ENCODE measurements around the gene SLC9A1. TPM values are rescaled to one million over a fixed set of nuclear protein-coding genes. Genes with fewer than 3 reads are reported as not detected.

The SLC9A1 gene
- total RNA-seq, 4 donors from 2014 or later, result 18.1 to 28.1 (median 25.2) TPM

GRCh38 chr1:27098431-27099134 lies 56.3 kb downstream of the SLC9A1 start:
- H3K36me3 ChIP-seq, result peaks cover 19% of the 10 kb centered on the region
- H3K4me1 ChIP-seq, result peaks cover 40% of the 10 kb centered on the region
- no peaks in the 10 kb centered on the region for H3K27me3 ChIP-seq
- TF ChIP-seq EP300 (IDR thresholded peaks at IDR 0.05) (no peak), POLR2A (IDR thresholded peaks at IDR 0.05) (no peak)
- peak overlapping the region; percentile 79 for H3K27ac ChIP-seq
- no peaks in the 10 kb centered on the region for H3K9me3 ChIP-seq
- DNase-seq (ENCODE audit: low spot score in 2 of 2), result no peak
- 39% methylated on average over 10 of the region's 14 CpGs for WGBS
- no peak overlapping the region for H3K4me3 ChIP-seq

GRCh38 chr1:27097484-27097917 lies 57.4 kb downstream of the SLC9A1 start:
- Histone ChIP-seq H3K9me3 (no peaks in the 10 kb centered on the region), H3K27me3 (no peaks in the 10 kb centered on the region), H3K4me1 (peaks cover 36% of the 10 kb centered on the region), H3K27ac (peak overlapping the region; percentile 79), H3K4me3 (no peak overlapping the region), H3K36me3 (peaks cover 13% of the 10 kb centered on the region)
- WGBS, result 1% methylated on average over 5 of the region's 5 CpGs
- TF ChIP-seq POLR2A (IDR thresholded peaks at IDR 0.05) (no peak), EP300 (IDR thresholded peaks at IDR 0.05) (no peak), POLR2AphosphoS5 (IDR thresholded peaks at IDR 0.05) (peak in 1 of 3 donors; percentile 84)
- TF ChIP-seq, protein P1, sequence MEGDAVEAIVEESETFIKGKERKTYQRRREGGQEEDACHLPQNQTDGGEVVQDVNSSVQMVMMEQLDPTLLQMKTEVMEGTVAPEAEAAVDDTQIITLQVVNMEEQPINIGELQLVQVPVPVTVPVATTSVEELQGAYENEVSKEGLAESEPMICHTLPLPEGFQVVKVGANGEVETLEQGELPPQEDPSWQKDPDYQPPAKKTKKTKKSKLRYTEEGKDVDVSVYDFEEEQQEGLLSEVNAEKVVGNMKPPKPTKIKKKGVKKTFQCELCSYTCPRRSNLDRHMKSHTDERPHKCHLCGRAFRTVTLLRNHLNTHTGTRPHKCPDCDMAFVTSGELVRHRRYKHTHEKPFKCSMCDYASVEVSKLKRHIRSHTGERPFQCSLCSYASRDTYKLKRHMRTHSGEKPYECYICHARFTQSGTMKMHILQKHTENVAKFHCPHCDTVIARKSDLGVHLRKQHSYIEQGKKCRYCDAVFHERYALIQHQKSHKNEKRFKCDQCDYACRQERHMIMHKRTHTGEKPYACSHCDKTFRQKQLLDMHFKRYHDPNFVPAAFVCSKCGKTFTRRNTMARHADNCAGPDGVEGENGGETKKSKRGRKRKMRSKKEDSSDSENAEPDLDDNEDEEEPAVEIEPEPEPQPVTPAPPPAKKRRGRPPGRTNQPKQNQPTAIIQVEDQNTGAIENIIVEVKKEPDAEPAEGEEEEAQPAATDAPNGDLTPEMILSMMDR (IDR thresholded peaks at IDR 0.05), result peak; percentile 97 to 98
- peak; percentile 85 to 91 for DNase-seq (ENCODE audit: low spot score in 2 of 2)

DNA sequence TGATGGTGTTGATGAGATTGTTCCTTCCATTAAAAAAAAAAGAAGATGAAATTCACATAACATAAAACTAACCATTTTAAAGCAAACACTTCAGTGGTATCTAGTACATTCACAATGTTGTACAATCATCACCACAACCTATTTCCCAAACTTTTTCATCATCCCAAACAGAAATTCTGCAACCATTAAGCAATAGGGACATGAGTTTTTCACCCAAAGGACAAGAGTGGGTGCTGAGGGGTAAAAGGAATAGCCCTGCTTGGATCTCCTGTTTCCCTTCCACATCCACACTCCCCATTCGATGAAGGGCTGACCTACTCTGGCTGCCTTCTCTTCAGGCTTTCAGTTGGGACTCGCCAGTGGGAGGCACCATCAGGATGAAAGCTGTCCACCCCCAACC lies 59.3 kb downstream of the SLC9A1 start:
- Histone ChIP-seq H3K27me3 (no peaks in the 10 kb centered on the region), H3K4me3 (no peak overlapping the region), H3K27ac (no peak overlapping the region), H3K4me1 (peaks cover 33% of the 10 kb centered on the region), H3K9me3 (no peaks in the 10 kb centered on the region), H3K36me3 (no peaks in the 10 kb centered on the region)
- DNase-seq (ENCODE audit: low spot score in 2 of 2), result no peak
- TF ChIP-seq POLR2A (IDR thresholded peaks at IDR 0.05) (no peak), EP300 (IDR thresholded peaks at IDR 0.05) (no peak), POLR2AphosphoS5 (IDR thresholded peaks at IDR 0.05) (no peak)
- TF ChIP-seq, protein P1 (IDR thresholded peaks at IDR 0.05), result no peak
- WGBS, result 94% methylated on average over 2 of the region's 2 CpGs

GRCh38 chr1:27092888-27093287 lies 62.0 kb downstream of the SLC9A1 start:
- H3K36me3 ChIP-seq, result no peaks in the 10 kb centered on the region
- 88% methylated on average over 3 of the region's 3 CpGs for WGBS
- TF ChIP-seq POLR2AphosphoS5 (IDR thresholded peaks at IDR 0.05), result no peak

GRCh38 chr1:27090911-27091310 lies 64.0 kb downstream of the SLC9A1 start:
- Histone ChIP-seq H3K9me3 (no peaks in the 10 kb centered on the region), H3K4me1 (no peaks in the 10 kb centered on the region), H3K36me3 (no peaks in the 10 kb centered on the region), H3K27ac (no peak overlapping the region), H3K27me3 (no peaks in the 10 kb centered on the region), H3K4me3 (no peak overlapping the region)
- TF ChIP-seq POLR2AphosphoS5 (IDR thresholded peaks at IDR 0.05), result no peak
- no peak for TF ChIP-seq EP300 (IDR thresholded peaks at IDR 0.05)
- TF ChIP-seq, protein P1 (IDR thresholded peaks at IDR 0.05), result no peak
- no peak for TF ChIP-seq POLR2A (IDR thresholded peaks at IDR 0.05)
- no peak for DNase-seq (ENCODE audit: low spot score in 2 of 2)
- 82% methylated on average over 5 of the region's 5 CpGs for WGBS

More at GRCh38 chr1:27092888-27093287, 62.0 kb downstream of the SLC9A1 start:
- no peak overlapping the region for H3K27ac ChIP-seq
- no peak for DNase-seq (ENCODE audit: low spot score in 2 of 2)
- no peak overlapping the region for H3K4me3 ChIP-seq
- no peaks in the 10 kb centered on the region for H3K9me3 ChIP-seq
- no peaks in the 10 kb centered on the region for H3K27me3 ChIP-seq
- H3K4me1 ChIP-seq, result peaks cover 8% of the 10 kb centered on the region

DNA sequence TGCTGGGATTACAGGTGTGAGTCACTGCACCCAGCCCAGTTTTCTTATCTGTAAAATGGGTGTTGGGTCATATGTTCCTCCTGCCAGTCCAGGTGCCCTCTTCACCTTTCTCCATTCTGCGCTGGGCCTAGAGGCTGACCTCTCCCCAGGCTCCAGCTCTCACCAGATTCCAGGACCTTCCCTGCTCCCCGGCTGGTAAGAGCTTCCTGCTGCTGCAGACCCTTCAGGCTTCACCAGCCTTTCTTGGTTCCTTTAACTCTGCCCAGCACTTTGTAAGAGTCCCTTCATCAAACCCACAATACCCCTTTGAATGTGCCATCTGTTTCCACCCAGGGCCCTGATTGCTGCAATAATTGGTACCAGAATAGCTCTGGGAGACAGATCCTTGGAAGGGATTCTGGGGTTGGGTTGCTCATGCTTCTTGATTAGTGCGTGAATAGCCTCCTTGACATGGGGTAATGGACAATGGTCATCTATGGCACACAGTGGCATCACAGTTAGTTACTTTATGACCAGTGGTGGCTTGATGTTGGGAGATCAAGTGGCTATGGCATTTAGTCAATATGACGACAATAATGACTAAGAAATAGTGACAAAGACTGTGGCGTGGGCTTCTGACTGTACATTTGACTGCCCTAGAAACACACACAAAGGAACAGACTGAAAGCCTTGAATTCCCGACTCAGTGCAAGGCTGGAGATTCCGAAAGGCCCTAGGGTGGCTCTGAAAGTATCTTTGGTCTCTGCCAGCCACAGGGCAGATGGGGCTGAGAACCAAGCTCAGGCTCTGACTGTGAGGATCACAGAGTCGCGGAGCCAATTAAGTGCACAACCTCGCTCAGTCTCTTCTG lies 67.3 kb downstream of the SLC9A1 start:
- Histone ChIP-seq H3K36me3 (no peaks in the 10 kb centered on the region), H3K4me3 (no peak overlapping the region), H3K27ac (no peak overlapping the region), H3K4me1 (no peaks in the 10 kb centered on the region), H3K27me3 (no peaks in the 10 kb centered on the region), H3K9me3 (no peaks in the 10 kb centered on the region)
- WGBS, result 89% methylated on average over 10 of the region's 10 CpGs
- TF ChIP-seq POLR2AphosphoS5 (IDR thresholded peaks at IDR 0.05), result no peak
- DNase-seq (ENCODE audit: low spot score in 2 of 2), result no peak
